K562 (cell line): Measurements from ENCODE around the gene GOLGA8A. TPM values are rescaled to one million over a fixed set of nuclear protein-coding genes. Genes with fewer than 3 reads are reported as not detected.

Experiments
- BDP1 ChIP-seq: IDR thresholded peaks from 3 replicates; pipeline ENCODE4 v1.6.1; 2011; ENCODE audit not compliant: insufficient read length, insufficient read depth
- CAMTA2 ChIP-seq: fragments of 250-450 bp; sonication (Bioruptor Pico); conservative IDR thresholded peaks from 2 replicates; pipeline ENCODE4 v1.5.1; 2022
- E4F1 ChIP-seq: fragments of 250-450 bp; sonication (Bioruptor Pico); IDR thresholded peaks from 2 replicates; pipeline ENCODE4 v1.5.0; 2021; ENCODE audit warnings: mild to moderate bottlenecking, borderline replicate concordance
- ESRRB ChIP-seq: fragments of 250-450 bp; sonication (Bioruptor Pico); IDR thresholded peaks from 2 replicates; pipeline ENCODE4 v1.5.0; 2020; ENCODE audit warnings: mild to moderate bottlenecking, moderate library complexity, borderline replicate concordance
- KLF16 ChIP-seq: IDR thresholded peaks from 2 replicates; pipeline ENCODE4 v1.6.1; 2016; ENCODE audit warnings: antibody characterized with exemption
- NFRKB ChIP-seq: fragments of 450-650 bp; IDR thresholded peaks from 2 replicates; pipeline ENCODE4 v1.6.1; 2016; ENCODE audit warnings: low read depth
- NR2F6 ChIP-seq: fragments of 450-650 bp; formaldehyde crosslinking; IDR thresholded peaks from 2 replicates; pipeline ENCODE4 v1.4.0; 2020; ENCODE audit warnings: mild to moderate bottlenecking
- PHTF2 ChIP-seq: fragments of 250-450 bp; sonication (Bioruptor Pico); IDR thresholded peaks from 2 replicates; pipeline ENCODE4 v1.5.0; 2021; ENCODE audit warnings: mild to moderate bottlenecking
- TFE3 ChIP-seq: fragments of 450-650 bp; formaldehyde crosslinking; IDR thresholded peaks from 2 replicates; pipeline ENCODE4 v1.4.0; 2020; ENCODE audit warnings: mild to moderate bottlenecking, mixed read lengths
- VEZF1 ChIP-seq: fragments of 200-800 bp; sonication (Bioruptor generic); IDR thresholded peaks from 2 replicates; pipeline ENCODE4 v1.6.1; 2017; ENCODE audit warnings: missing genetic modification characterization, missing compliant biosample characterization
- ZBTB9 ChIP-seq: fragments of 450-650 bp; formaldehyde crosslinking; IDR thresholded peaks from 2 replicates; pipeline ENCODE4 v1.4.0; 2020; ENCODE audit warnings: mild to moderate bottlenecking, moderate library complexity
- ZNF232 ChIP-seq: sonication (generic); formaldehyde crosslinking; IDR thresholded peaks from 2 replicates; pipeline ENCODE4 v1.8.0; 2022; ENCODE audit warnings: mild to moderate bottlenecking, missing genetic modification reagents
- ZNF431 ChIP-seq: sonication (generic); formaldehyde crosslinking; IDR thresholded peaks from 2 replicates; pipeline ENCODE4 v1.8.0; 2022; ENCODE audit warnings: mild to moderate bottlenecking, missing genetic modification reagents
- polyA plus RNA-seq, 8 experiments: library from polyadenylated mRNA; depleted of rRNA in 4 of 8; stranded (reverse) in 5 of 8; unstranded in 3 of 8; fragments of >200 nt; fragmentation: Nextera tagmentation in 2 of 8; fragmentation: Illumina TruSeq in 1 of 8; extraction: Ambion mirVana in 2 of 8; extraction: Trizol in 1 of 8; gene quantifications; 2 replicates each; pipeline versions ENCODE4 v1.2.1 to v1.2.3, GENCODE V29; 2011 to 2014; ENCODE audit warnings: inconsistent platforms in 1 of 8, missing spikeins in 1 of 8
- total RNA-seq, 7 experiments: library from RNA; depleted of rRNA in 6 of 7; stranded (reverse); fragments of >200 nt in 6 of 7; fragmentation: Illumina TruSeq in 2 of 7; extraction: Trizol in 2 of 7; gene quantifications; 2 replicates each; pipeline versions ENCODE4 v1.2.1 to v1.2.3, GENCODE V29; 2011 to 2021; ENCODE audit warnings: low replicate concordance in 1 of 7
- TF ChIP-seq, protein P1 (sequence below): fragments of 450-650 bp; IDR thresholded peaks from 2 replicates; pipeline ENCODE4 v1.6.1; 2016; ENCODE audit warnings: low read depth

GOLGA8A gene
- total and polyA plus RNA-seq, 9 of the 15 experiments (the other 6 are each of a cell fraction or from before 2014, with no cell fraction given), result 11.2 to 191 (median 56.3) TPM

DNA sequence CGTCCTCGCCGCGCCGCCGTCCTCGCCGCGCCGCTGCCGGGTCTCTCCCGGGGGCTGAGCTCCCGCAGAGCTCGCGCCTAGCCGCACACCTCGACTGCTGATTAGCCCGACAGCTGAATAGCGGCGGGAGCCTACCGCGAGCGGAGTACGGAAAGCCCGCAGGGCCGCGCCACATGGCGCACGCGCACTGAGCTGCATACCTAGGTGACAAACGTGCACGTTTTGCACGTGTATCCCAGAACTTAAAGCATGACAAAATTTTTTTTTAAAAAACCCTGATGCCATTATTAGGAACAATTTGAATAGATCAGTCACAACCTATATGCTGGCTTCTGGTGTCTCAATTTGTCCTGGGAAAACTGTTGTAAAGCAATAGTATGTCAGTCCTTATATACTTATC, at the start of gene GOLGA8A (continued):
- TF ChIP-seq, protein P1, sequence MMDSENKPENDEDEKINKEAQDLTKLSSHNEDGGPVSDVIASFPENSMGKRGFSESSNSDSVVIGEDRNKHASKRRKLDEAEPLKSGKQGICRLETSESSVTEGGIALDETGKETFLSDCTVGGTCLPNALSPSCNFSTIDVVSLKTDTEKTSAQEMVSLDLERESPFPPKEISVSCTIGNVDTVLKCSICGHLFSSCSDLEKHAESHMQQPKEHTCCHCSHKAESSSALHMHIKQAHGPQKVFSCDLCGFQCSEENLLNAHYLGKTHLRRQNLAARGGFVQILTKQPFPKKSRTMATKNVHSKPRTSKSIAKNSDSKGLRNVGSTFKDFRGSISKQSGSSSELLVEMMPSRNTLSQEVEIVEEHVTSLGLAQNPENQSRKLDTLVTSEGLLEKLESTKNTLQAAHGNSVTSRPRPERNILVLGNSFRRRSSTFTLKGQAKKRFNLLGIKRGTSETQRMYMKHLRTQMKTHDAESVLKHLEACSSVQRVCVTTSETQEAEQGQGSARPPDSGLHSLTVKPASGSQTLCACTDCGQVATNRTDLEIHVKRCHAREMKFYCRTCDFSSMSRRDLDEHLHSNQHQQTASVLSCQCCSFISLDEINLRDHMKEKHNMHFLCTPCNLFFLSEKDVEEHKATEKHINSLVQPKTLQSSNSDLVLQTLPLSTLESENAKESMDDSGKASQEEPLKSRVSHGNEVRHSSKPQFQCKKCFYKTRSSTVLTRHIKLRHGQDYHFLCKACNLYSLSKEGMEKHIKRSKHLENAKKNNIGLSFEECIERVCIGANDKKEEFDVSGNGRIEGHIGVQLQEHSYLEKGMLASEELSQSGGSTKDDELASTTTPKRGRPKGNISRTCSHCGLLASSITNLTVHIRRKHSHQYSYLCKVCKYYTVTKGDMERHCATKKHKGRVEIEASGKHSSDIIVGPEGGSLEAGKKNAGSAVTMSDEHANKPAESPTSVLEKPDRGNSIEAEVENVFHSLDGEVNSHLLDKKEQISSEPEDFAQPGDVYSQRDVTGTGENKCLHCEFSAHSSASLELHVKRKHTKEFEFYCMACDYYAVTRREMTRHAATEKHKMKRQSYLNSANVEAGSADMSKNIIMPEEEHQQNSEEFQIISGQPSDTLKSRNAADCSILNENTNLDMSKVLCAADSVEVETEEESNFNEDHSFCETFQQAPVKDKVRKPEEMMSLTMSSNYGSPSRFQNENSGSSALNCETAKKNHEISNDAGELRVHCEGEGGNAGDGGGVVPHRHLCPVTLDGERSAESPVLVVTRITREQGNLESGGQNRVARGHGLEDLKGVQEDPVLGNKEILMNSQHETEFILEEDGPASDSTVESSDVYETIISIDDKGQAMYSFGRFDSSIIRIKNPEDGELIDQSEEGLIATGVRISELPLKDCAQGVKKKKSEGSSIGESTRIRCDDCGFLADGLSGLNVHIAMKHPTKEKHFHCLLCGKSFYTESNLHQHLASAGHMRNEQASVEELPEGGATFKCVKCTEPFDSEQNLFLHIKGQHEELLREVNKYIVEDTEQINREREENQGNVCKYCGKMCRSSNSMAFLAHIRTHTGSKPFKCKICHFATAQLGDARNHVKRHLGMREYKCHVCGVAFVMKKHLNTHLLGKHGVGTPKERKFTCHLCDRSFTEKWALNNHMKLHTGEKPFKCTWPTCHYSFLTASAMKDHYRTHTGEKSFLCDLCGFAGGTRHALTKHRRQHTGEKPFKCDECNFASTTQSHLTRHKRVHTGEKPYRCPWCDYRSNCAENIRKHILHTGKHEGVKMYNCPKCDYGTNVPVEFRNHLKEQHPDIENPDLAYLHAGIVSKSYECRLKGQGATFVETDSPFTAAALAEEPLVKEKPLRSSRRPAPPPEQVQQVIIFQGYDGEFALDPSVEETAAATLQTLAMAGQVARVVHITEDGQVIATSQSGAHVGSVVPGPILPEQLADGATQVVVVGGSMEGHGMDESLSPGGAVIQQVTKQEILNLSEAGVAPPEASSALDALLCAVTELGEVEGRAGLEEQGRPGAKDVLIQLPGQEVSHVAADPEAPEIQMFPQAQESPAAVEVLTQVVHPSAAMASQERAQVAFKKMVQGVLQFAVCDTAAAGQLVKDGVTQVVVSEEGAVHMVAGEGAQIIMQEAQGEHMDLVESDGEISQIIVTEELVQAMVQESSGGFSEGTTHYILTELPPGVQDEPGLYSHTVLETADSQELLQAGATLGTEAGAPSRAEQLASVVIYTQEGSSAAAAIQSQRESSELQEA, result peak; percentile 93
- TF ChIP-seq ZBTB9 (CRISPR knock-in tag) (no peak), KLF16 (peak; percentile 40; the same call in 1 of the 2 replicates), E4F1 (CRISPR knock-in tag) (no peak), ZNF431 (CRISPR knock-in tag) (no peak), CAMTA2 (CRISPR knock-in tag) (no peak), TFE3 (CRISPR knock-in tag) (no peak), ESRRB (no peak), VEZF1 (CRISPR knock-in tag) (no peak), NFRKB (no peak), BDP1 (no peak), ZNF232 (CRISPR knock-in tag) (peak; percentile 75), NR2F6 (no peak), PHTF2 (CRISPR knock-in tag) (no peak)
